Measurements from ENCODE around the gene GCM1. TPM values are rescaled to one million over a fixed set of nuclear protein-coding genes. Genes with fewer than 3 reads are reported as not detected.

Gene GCM1
- total and polyA plus RNA-seq, 9 of the 15 experiments (the other 6 are each of a cell fraction or from before 2014, with no cell fraction given): not detected

DNA sequence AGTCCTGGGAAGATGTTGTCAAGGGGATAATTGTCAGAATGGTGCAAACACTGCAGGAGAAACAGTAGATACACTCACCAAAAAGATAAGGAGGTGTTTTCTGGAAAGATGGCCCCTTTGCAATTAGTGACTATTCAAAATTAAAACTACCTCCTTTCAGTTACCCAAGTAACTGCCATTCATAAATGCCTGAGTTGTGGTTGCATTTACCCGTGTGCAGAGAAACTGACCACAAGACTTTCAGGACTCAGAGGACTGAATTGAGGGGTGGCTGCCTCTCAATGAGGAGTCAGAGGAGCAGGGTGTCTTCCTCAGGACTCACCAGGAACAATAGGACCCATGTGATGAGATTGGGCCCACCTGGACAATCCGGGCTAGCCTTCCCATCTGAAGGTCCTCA is 39.0 kb downstream of the GCM1 start (continued):
- TF ChIP-seq, protein P1, sequence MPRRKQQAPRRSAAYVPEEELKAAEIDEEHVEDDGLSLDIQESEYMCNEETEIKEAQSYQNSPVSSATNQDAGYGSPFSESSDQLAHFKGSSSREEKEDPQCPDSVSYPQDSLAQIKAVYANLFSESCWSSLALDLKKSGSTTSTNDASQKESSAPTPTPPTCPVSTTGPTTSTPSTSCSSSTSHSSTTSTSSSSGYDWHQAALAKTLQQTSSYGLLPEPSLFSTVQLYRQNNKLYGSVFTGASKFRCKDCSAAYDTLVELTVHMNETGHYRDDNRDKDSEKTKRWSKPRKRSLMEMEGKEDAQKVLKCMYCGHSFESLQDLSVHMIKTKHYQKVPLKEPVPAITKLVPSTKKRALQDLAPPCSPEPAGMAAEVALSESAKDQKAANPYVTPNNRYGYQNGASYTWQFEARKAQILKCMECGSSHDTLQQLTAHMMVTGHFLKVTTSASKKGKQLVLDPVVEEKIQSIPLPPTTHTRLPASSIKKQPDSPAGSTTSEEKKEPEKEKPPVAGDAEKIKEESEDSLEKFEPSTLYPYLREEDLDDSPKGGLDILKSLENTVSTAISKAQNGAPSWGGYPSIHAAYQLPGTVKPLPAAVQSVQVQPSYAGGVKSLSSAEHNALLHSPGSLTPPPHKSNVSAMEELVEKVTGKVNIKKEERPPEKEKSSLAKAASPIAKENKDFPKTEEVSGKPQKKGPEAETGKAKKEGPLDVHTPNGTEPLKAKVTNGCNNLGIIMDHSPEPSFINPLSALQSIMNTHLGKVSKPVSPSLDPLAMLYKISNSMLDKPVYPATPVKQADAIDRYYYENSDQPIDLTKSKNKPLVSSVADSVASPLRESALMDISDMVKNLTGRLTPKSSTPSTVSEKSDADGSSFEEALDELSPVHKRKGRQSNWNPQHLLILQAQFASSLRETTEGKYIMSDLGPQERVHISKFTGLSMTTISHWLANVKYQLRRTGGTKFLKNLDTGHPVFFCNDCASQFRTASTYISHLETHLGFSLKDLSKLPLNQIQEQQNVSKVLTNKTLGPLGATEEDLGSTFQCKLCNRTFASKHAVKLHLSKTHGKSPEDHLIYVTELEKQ (CRISPR knock-in tag; IDR thresholded peaks at IDR 0.05): no peak

DNA sequence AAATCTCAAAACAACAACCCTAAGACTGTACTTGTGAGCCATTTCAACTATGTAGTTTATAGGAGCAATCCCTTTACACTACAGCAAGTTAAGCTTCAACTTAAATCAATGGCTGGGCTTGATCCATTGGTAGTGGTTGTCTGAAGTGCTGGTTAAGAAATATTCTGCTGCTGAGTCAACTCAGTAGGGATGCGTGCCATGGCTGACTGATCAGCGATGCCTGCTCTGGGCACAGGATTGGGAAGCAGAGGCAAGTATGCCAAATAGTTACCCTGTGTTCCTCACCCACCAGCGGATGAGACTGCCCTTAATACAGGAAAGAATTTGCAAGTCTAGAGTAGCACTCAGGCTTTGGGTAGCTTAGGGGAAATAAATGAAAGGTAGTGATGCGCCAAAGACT is 41.5 kb downstream of the GCM1 start:
- POLR2A ChIA-PET: interaction anchor here (0.6 kb wide), 1 partner anchor 113 kb away, joined by 3 read pairs; no protein-coding TSS in a partner anchor
- Histone ChIP-seq H3K36me3 (ENCODE audit: control insufficient read depth, insufficient read depth, low read length) (peaks cover 4% of the 10 kb centered on the region; the same call in 1 of the 3 replicates), H3K4me3 (no peak overlapping the region), H3K4me1 (replicated peaks in 1 of 2; ENCODE audit: control insufficient read depth in 2 of 2, insufficient read depth in 2 of 2, low read length in 2 of 2) (no peaks in the 10 kb centered on the region), H3K27me3 (ENCODE audit: control insufficient read depth in 2 of 2, insufficient read depth in 2 of 2, low read length in 2 of 2) (no peaks in the 10 kb centered on the region), H2AFZ (ENCODE audit: low read depth, low read length) (no peak overlapping the region), H3K27ac (ENCODE audit: extremely low read depth, low read depth, low read length) (no peak overlapping the region), H3K79me2 (ENCODE audit: control insufficient read depth, insufficient read depth, low read length) (no peaks in the 10 kb centered on the region), H3K9me1 (ENCODE audit: control insufficient read depth, insufficient read depth, low read length) (no peaks in the 10 kb centered on the region), H3K9me3 (replicated peaks; ENCODE audit: control insufficient read depth, insufficient read depth, low read depth, low read length) (no peaks in the 10 kb centered on the region; the same call in 1 of the 2 replicates), H4K20me1 (replicated peaks; ENCODE audit: control insufficient read depth, insufficient read depth, low read length) (no peaks in the 10 kb centered on the region), H3K4me2 (ENCODE audit: insufficient read depth, low read length) (no peak overlapping the region), H3K9ac (ENCODE audit: insufficient read depth in 1 of 2, low read depth in 2 of 2, low read length in 2 of 2) (no peak overlapping the region)
- DNase-seq (ENCODE audit: extremely low read depth in 1 of 4, low spot score in 3 of 4) (no peak), FAIRE-seq (no peak), ATAC-seq (no peak)
- BruUV-seq (replicated peaks): no TSS peak
- intact Hi-C loops (cut with micrococcal nuclease): no loop called here
- TF ChIP-seq CREB1 (IDR thresholded peaks at IDR 0.05) (no peak), CREB1 (CRISPR knock-in tag; IDR thresholded peaks at IDR 0.05) (no peak), FOXA1 (IDR thresholded peaks at IDR 0.05; ENCODE audit: borderline replicate concordance) (no peak), GATAD2A (IDR thresholded peaks at IDR 0.05) (no peak), HNRNPLL (IDR thresholded peaks at IDR 0.05; ENCODE audit: low read depth, low read length, poor library complexity, severe bottlenecking) (no peak), TAF9B (IDR thresholded peaks at IDR 0.05; ENCODE audit: partially characterized antibody) (no peak), ZBTB17 (CRISPR knock-in tag; IDR thresholded peaks at IDR 0.05) (no peak), TAF7 (tag; IDR thresholded peaks at IDR 0.05) (no peak), DMBX1 (CRISPR knock-in tag; IDR thresholded peaks at IDR 0.05; ENCODE audit: borderline replicate concordance) (no peak)
- TF ChIP-seq, protein P2, sequence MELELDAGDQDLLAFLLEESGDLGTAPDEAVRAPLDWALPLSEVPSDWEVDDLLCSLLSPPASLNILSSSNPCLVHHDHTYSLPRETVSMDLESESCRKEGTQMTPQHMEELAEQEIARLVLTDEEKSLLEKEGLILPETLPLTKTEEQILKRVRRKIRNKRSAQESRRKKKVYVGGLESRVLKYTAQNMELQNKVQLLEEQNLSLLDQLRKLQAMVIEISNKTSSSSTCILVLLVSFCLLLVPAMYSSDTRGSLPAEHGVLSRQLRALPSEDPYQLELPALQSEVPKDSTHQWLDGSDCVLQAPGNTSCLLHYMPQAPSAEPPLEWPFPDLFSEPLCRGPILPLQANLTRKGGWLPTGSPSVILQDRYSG (tag; conservative IDR thresholded peaks at IDR 0.05; ENCODE audit: low read depth): no peak
- TF ChIP-seq, protein P3, sequence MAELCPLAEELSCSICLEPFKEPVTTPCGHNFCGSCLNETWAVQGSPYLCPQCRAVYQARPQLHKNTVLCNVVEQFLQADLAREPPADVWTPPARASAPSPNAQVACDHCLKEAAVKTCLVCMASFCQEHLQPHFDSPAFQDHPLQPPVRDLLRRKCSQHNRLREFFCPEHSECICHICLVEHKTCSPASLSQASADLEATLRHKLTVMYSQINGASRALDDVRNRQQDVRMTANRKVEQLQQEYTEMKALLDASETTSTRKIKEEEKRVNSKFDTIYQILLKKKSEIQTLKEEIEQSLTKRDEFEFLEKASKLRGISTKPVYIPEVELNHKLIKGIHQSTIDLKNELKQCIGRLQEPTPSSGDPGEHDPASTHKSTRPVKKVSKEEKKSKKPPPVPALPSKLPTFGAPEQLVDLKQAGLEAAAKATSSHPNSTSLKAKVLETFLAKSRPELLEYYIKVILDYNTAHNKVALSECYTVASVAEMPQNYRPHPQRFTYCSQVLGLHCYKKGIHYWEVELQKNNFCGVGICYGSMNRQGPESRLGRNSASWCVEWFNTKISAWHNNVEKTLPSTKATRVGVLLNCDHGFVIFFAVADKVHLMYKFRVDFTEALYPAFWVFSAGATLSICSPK (IDR thresholded peaks at IDR 0.05; ENCODE audit: borderline replicate concordance): no peak
- CTCF ChIA-PET (ENCODE audit: low intra/inter-chr PET ratio): no interaction called here
- WGBS (ENCODE audit: insufficient coverage, low coverage, missing lambda C conversion rate): 74% methylated on average over 4 of the region's 4 CpGs
- in situ Hi-C loops (cut with MboI): no loop called here
